Measurements from ENCODE around the gene ZNF354B.

The ZNF354B gene

DNA sequence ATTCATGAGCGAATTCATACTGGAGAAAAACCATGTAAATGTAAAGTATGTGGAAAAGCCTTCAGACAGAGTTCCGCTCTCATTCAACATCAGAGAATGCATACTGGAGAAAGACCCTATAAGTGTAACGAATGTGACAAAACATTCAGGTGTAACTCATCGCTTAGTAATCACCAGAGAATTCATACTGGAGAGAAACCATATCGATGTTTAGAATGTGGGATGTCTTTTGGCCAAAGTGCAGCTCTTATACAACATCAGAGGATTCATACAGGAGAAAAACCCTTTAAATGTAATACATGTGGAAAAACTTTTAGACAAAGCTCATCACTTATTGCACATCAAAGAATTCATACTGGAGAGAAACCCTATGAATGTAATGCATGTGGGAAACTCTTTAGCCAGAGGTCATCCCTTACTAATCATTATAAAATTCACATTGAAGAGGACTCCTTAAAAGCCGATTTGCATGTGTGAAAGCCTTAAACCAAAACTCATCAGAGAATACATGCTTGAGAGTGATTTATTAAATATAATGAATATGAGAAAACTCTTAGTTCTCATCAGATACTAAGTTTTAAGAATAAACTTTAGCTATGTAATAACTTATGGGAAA lies 24.2 kb downstream of the ZNF354B start:
- no peak for DNase-seq (ENCODE audit: low read depth)

DNA sequence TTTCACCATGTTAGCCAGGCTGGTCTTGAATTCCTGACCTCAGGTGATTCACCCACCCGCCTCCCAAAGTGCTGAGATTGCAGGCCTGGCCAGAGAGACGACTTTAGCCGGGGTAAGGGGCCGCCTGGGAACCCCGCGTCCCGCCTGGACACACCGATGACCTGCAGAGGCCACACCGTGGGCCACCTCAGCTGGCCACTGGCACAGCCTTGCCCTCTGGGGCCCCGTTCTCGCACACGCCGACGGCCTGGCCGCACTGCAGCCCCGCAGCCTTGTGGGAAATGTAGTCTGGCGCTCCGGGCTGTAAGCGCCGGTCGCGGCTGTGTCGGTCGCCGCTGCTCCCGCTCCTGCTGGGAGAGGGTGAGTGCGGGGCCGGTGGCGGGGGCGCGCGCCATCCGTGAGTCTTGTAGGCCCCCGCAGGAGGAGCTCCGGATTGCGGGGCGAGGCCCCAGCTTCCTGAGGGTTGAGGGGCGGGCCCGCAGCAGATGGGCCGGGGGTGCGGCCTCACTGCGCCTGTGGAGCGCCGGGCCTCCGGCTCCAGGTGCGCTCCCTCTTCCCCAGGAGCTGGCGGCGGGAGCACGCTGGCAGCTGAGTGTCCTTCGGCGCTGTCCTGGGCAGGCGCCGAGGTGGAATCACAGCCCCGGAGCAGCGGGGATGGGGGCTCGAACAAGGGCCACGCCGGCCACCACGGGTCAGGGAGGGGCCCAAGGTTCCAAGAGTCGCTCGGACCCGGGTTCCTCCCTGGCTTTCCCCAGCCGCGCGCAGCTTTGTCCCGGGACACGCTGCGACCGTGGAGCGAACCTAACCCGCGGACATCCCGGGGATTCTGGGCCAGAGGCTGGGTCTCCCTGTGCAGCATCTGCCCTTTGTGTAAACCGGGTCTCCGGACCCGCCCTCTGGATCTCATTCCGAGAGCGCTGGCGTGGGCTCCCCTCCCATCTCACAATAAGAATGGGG lies 36.1 kb downstream of the ZNF354B start, which contains the start of gene ZFP2:
Gene ZFP2, plus strand, starts transcription at position 299 of the 957 bp plus-strand sequence. CDS start 35,401 bp downstream, outside the sequence.
- no peak for DNase-seq (ENCODE audit: low read depth)

DNA sequence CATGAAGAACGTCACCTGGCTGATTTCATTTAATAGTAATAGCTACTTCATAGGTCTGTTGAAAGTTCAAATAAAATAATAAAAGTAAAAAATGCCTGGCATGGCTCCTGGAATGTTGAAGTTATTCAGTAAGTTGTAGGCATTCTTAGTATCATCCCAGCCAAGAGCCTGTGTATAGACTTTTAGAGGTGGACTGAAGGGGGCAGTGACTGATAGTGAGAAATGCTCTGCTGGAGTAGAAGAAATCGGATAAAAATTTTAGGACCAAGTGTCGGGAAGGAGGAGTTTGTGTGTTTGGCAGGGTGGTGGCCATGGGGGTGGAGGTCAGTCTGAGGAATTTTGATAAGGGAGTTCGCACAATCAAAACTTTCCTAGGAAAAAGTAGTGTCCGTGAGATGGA lies 39.5 kb downstream of the ZNF354B start:
- DNase-seq (ENCODE audit: low read depth), result no peak

DNA sequence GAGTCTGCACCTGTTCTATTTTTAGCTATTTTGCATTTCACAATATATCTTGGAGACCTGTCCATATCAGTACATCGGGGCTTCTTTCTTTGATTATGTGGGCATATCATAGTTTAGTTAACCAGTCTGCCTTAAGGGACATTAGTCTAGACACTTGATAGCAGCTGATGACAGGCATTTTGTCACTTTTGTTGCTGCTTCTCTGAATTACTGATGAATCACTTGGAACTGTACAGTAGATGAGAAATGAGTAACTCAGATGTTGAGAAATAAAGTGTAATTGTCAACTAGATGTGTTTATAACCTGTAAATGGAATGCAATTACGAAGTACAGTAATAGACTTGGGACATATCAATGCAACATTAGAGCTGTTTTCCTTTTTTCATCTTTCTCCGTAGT lies 43.1 kb downstream of the ZNF354B start:
- no peak for DNase-seq (ENCODE audit: low read depth)

DNA sequence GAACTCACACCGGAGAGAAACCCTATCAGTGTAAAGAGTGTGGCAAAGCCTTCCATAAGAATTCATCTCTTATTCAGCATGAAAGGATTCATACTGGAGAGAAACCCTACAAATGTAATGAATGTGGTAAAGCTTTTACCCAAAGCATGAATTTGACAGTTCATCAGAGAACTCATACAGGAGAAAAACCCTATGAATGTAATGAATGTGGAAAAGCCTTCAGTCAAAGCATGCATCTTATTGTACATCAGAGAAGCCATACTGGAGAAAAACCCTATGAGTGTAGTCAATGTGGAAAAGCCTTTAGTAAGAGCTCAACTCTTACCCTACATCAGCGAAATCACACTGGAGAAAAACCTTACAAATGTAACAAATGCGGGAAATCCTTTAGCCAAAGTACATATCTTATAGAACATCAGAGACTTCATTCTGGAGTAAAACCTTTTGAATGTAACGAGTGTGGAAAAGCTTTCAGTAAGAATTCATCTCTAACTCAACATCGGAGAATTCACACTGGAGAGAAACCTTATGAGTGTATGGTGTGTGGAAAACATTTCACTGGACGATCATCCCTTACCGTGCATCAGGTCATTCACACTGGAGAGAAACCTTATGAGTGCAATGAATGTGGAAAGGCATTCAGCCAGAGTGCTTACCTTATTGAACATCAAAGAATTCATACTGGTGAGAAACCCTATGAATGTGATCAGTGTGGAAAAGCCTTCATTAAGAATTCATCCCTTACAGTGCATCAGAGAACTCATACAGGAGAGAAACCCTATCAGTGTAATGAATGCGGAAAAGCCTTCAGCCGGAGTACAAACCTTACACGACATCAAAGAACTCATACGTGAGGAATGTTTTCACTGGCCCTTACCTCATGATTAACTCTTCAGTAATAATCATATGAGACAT lies 72.3 kb downstream of the ZNF354B start:
- DNase-seq (ENCODE audit: low read depth), result no peak
